ENCODE results near the gene SELENOF.

SELENOF gene

DNA sequence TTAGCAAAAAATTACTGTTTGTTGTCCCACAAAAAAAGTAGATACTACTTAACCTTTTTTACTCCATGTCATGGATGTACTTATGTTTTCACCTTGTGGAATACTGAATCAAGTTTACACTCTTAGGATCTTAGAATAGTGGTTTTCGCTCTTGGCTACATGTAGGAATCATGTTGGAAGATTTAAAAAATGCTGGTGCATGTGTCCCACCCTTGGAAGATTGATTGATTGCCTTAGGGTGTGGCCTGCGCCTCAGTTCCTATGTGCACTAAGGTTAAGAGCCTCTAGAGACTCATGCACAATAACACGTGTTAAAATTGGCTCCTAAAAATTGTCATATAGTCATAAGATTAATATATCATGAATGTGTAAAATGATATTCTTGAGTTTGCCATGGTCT, 25.5 kb upstream of the SELENOF start:
- FAIRE-seq (peak; percentile 51), DNase-seq (ENCODE audit: insufficient read length) (no peak)
- TF ChIP-seq POLR2AphosphoS5 (IDR thresholded peaks at IDR 0.05; ENCODE audit: low read depth, low read length): no peak
- TF ChIP-seq TAF1 (IDR thresholded peaks at IDR 0.05; ENCODE audit: borderline replicate concordance, low read depth, low read length): no peak
- no peak for TF ChIP-seq POLR2A (IDR thresholded peaks at IDR 0.05; ENCODE audit: low read depth, low read length)

GRCh38 chr1:86938855-86939254, 24.9 kb upstream of the SELENOF start:
- no peak for FAIRE-seq
- TF ChIP-seq TAF1 (IDR thresholded peaks at IDR 0.05; ENCODE audit: borderline replicate concordance, low read depth, low read length): no peak
- DNase-seq (ENCODE audit: insufficient read length): no peak

- FAIRE-seq: no peak
- TF ChIP-seq TAF1 (IDR thresholded peaks at IDR 0.05; ENCODE audit: borderline replicate concordance, low read depth, low read length): no peak
- no peak for TF ChIP-seq POLR2AphosphoS5 (IDR thresholded peaks at IDR 0.05; ENCODE audit: low read depth, low read length)
- no peak for TF ChIP-seq POLR2A (IDR thresholded peaks at IDR 0.05; ENCODE audit: low read depth, low read length)
- DNase-seq (ENCODE audit: insufficient read length): no peak
These were observed 24.5 kb upstream of the SELENOF start for GRCh38 chr1:86938450-86938849.

- FAIRE-seq (no peak), DNase-seq (ENCODE audit: insufficient read length) (no peak)
- TF ChIP-seq TAF1 (IDR thresholded peaks at IDR 0.05; ENCODE audit: borderline replicate concordance, low read depth, low read length): no peak
- TF ChIP-seq POLR2AphosphoS5 (IDR thresholded peaks at IDR 0.05; ENCODE audit: low read depth, low read length): no peak
- no peak for TF ChIP-seq POLR2A (IDR thresholded peaks at IDR 0.05; ENCODE audit: low read depth, low read length)
These were observed 19.8 kb upstream of the SELENOF start for GRCh38 chr1:86933562-86934377.

DNA sequence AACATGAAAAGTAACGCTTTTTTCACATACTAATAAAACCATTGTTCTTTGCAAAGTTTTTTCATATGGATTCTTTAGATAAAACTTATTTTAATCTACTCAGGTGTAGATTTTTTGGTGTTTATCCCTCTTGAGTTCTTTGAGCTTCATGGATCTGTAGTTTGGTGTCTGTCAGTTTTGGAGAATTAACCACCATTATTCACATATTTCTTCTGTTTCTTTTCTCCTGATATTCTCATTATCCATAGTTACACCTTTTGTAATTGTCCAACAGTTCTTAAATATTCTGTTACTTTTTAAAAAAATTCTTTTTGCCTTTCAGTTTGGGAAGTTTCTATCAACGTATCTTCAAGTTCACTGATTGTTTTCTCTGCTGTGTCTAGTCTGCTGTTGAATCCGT, 19.1 kb upstream of the SELENOF start:
- no peak for DNase-seq (ENCODE audit: insufficient read length)
- no peak for FAIRE-seq
- no peak for TF ChIP-seq TAF1 (IDR thresholded peaks at IDR 0.05; ENCODE audit: borderline replicate concordance, low read depth, low read length)
- no peak for TF ChIP-seq POLR2AphosphoS5 (IDR thresholded peaks at IDR 0.05; ENCODE audit: low read depth, low read length)
- no peak for TF ChIP-seq POLR2A (IDR thresholded peaks at IDR 0.05; ENCODE audit: low read depth, low read length)

GRCh38 chr1:86928819-86929218, 14.9 kb upstream of the SELENOF start:
- no peak for TF ChIP-seq POLR2AphosphoS5 (IDR thresholded peaks at IDR 0.05; ENCODE audit: low read depth, low read length)
- TF ChIP-seq TAF1 (IDR thresholded peaks at IDR 0.05; ENCODE audit: borderline replicate concordance, low read depth, low read length): no peak
- TF ChIP-seq POLR2A (IDR thresholded peaks at IDR 0.05; ENCODE audit: low read depth, low read length): no peak
- no peak for DNase-seq (ENCODE audit: insufficient read length)
- FAIRE-seq: no peak

GRCh38 chr1:86926883-86927282, 13.0 kb upstream of the SELENOF start:
- no peak for TF ChIP-seq POLR2A (IDR thresholded peaks at IDR 0.05; ENCODE audit: low read depth, low read length)
- no peak for TF ChIP-seq POLR2AphosphoS5 (IDR thresholded peaks at IDR 0.05; ENCODE audit: low read depth, low read length)
- TF ChIP-seq TAF1 (IDR thresholded peaks at IDR 0.05; ENCODE audit: borderline replicate concordance, low read depth, low read length): no peak
- FAIRE-seq (no peak), DNase-seq (ENCODE audit: insufficient read length) (no peak)

DNA sequence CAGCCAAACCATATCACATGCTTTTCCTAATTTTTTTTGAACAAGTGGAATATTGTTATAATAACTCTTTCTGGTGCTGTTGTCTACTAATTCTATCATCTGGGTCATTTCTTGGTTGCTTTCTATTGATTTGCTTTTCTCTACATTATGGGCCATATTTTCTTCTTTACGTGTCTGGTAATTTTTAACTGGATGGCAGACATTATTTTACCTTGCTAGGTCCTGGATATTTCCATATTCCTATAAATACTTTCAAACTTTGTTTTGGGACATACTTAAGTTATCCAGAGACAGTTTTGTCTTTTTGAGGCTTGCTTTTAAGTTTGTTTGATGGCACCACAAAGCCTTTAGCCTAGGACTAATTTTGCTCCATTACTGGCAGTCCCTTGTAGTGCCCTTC, 11.8 kb upstream of the SELENOF start:
- FAIRE-seq (no peak), DNase-seq (ENCODE audit: insufficient read length) (no peak)
- TF ChIP-seq TAF1 (IDR thresholded peaks at IDR 0.05; ENCODE audit: borderline replicate concordance, low read depth, low read length): no peak
- no peak for TF ChIP-seq POLR2AphosphoS5 (IDR thresholded peaks at IDR 0.05; ENCODE audit: low read depth, low read length)
- TF ChIP-seq POLR2A (IDR thresholded peaks at IDR 0.05; ENCODE audit: low read depth, low read length): no peak

- no peak for FAIRE-seq
- DNase-seq (ENCODE audit: insufficient read length): no peak
- TF ChIP-seq POLR2A (IDR thresholded peaks at IDR 0.05; ENCODE audit: low read depth, low read length) (no peak), TAF1 (IDR thresholded peaks at IDR 0.05; ENCODE audit: borderline replicate concordance, low read depth, low read length) (no peak), POLR2AphosphoS5 (IDR thresholded peaks at IDR 0.05; ENCODE audit: low read depth, low read length) (no peak)
These were observed 10.5 kb upstream of the SELENOF start for GRCh38 chr1:86924324-86924960.

GRCh38 chr1:86922445-86922844, 8.5 kb upstream of the SELENOF start:
- TF ChIP-seq TAF1 (IDR thresholded peaks at IDR 0.05; ENCODE audit: borderline replicate concordance, low read depth, low read length): no peak
- TF ChIP-seq POLR2AphosphoS5 (IDR thresholded peaks at IDR 0.05; ENCODE audit: low read depth, low read length): no peak
- no peak for TF ChIP-seq POLR2A (IDR thresholded peaks at IDR 0.05; ENCODE audit: low read depth, low read length)
- no peak for FAIRE-seq
- DNase-seq (ENCODE audit: insufficient read length): no peak

DNA sequence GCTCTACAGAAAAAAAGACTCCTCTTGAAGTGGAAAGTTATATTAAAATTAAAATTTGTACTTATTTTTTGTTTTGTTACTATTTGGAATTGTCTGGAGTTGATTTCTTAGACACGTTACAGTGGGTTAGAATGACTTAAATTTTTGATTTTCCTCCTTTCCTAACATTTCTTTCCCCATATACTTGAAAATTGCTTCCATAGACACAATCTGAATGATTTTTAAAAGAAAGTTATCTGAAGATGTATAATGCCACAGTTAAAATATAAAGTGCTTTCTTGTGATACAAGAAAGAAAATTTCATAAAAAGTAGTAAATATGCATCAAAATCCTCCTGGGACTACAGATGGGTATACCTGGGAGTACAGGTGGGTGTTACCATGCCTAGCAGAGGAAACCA, 2.8 kb upstream of the SELENOF start:
- DNase-seq (ENCODE audit: insufficient read length) (no peak), FAIRE-seq (no peak)
- no peak for TF ChIP-seq POLR2AphosphoS5 (IDR thresholded peaks at IDR 0.05; ENCODE audit: low read depth, low read length)
- TF ChIP-seq TAF1 (IDR thresholded peaks at IDR 0.05; ENCODE audit: borderline replicate concordance, low read depth, low read length): no peak
- TF ChIP-seq POLR2A (IDR thresholded peaks at IDR 0.05; ENCODE audit: low read depth, low read length): no peak

- DNase-seq (ENCODE audit: insufficient read length) (no peak), FAIRE-seq (no peak)
- TF ChIP-seq POLR2A (IDR thresholded peaks at IDR 0.05; ENCODE audit: low read depth, low read length) (no peak), TAF1 (IDR thresholded peaks at IDR 0.05; ENCODE audit: borderline replicate concordance, low read depth, low read length) (no peak), POLR2AphosphoS5 (IDR thresholded peaks at IDR 0.05; ENCODE audit: low read depth, low read length) (no peak)
These were observed 1.9 kb upstream of the SELENOF start for GRCh38 chr1:86915737-86916235.

Data from GM12892 (cell line).